KMS-11 (cell line): ENCODE measurements around the gene CNST.

Experiments
- H2AFZ ChIP-seq: fragments of 200-600 bp; sonication (generic); 2 replicates; pipeline ENCODE4 v1.6.1; 2016; ENCODE audit warnings: antibody characterized with exemption, mixed run types, low read depth
- H3K27ac ChIP-seq: fragments of 200-600 bp; sonication (generic); 2 replicates; pipeline ENCODE4 v1.6.1; 2016; ENCODE audit warnings: mild to moderate bottlenecking, mixed run types
- H3K27me3 ChIP-seq: fragments of 200-600 bp; sonication (generic); 2 replicates; pipeline ENCODE4 v1.6.1; 2017; ENCODE audit warnings: mild to moderate bottlenecking, low read depth, mixed run types, moderate library complexity; ENCODE audit not compliant: insufficient read depth
- H3K36me3 ChIP-seq: fragments of 200-600 bp; sonication (generic); 2 replicates; pipeline ENCODE4 v1.6.1; 2017; ENCODE audit warnings: mild to moderate bottlenecking, mixed run types; ENCODE audit not compliant: insufficient read depth
- H3K4me1 ChIP-seq: fragments of 200-600 bp; sonication (generic); 2 replicates; pipeline ENCODE4 v1.6.1; 2016; ENCODE audit warnings: mild to moderate bottlenecking, low read depth, mixed run types; ENCODE audit not compliant: poor library complexity, severe bottlenecking
- H3K4me2 ChIP-seq: fragments of 200-600 bp; sonication (generic); 2 replicates; pipeline ENCODE4 v1.7.0; 2016; ENCODE audit warnings: mild to moderate bottlenecking, mixed run types
- H3K4me3 ChIP-seq: fragments of 200-600 bp; sonication (generic); IDR thresholded peaks from 2 replicates; pipeline ENCODE4 v1.6.1; 2017; ENCODE audit warnings: low read depth, low read length, mixed read lengths; ENCODE audit not compliant: insufficient read depth
- H3K79me2 ChIP-seq: fragments of 200-600 bp; sonication (generic); 2 replicates; pipeline ENCODE4 v1.6.1; 2016; ENCODE audit warnings: low read depth, mixed run types; ENCODE audit not compliant: insufficient read depth
- H3K9ac ChIP-seq: fragments of 200-600 bp; sonication (generic); 2 replicates; pipeline ENCODE4 v1.6.1; 2016; ENCODE audit warnings: mild to moderate bottlenecking, mixed run types
- H4K20me1 ChIP-seq: fragments of 200-600 bp; sonication (generic); 2 replicates; pipeline ENCODE4 v1.6.1; 2016; ENCODE audit warnings: mild to moderate bottlenecking, mixed run types; ENCODE audit not compliant: insufficient read depth
- CTCF ChIP-seq: fragments of 200-600 bp; sonication (generic); conservative IDR thresholded peaks from 2 replicates; pipeline ENCODE4 v1.6.1; 2017; ENCODE audit warnings: low read depth, mild to moderate bottlenecking, antibody characterized with exemption, low read length, moderate library complexity, mixed read lengths

Gene CNST

GRCh38 chr1:246608616-246609376, 42.5 kb downstream of the CNST start:
- no peak for TF ChIP-seq CTCF
- H3K27ac ChIP-seq: no peak overlapping the region
- no peaks in the 10 kb centered on the region for H3K79me2 ChIP-seq
- no peak overlapping the region for H3K4me3 ChIP-seq
- no peak overlapping the region for H2AFZ ChIP-seq
- H3K4me1 ChIP-seq: no peaks in the 10 kb centered on the region
- no peaks in the 10 kb centered on the region for H4K20me1 ChIP-seq
- H3K27me3 ChIP-seq: no peaks in the 10 kb centered on the region
- no peak overlapping the region for H3K4me2 ChIP-seq
- H3K9ac ChIP-seq: no peak overlapping the region
- no peaks in the 10 kb centered on the region for H3K36me3 ChIP-seq

- H3K36me3 ChIP-seq: no peaks in the 10 kb centered on the region
- H2AFZ ChIP-seq: no peak overlapping the region
- no peak overlapping the region for H3K4me2 ChIP-seq
- H4K20me1 ChIP-seq: no peaks in the 10 kb centered on the region
- no peaks in the 10 kb centered on the region for H3K4me1 ChIP-seq
- no peaks in the 10 kb centered on the region for H3K27me3 ChIP-seq
- no peak overlapping the region for H3K4me3 ChIP-seq
- TF ChIP-seq CTCF: no peak
- no peaks in the 10 kb centered on the region for H3K79me2 ChIP-seq
- H3K9ac ChIP-seq: no peak overlapping the region
- no peak overlapping the region for H3K27ac ChIP-seq
Measured at GRCh38 chr1:246609632-246610031, 43.4 kb downstream of the CNST start.

GRCh38 chr1:246613096-246613758, 47.0 kb downstream of the CNST start:
- TF ChIP-seq CTCF: no peak
- Histone ChIP-seq H4K20me1 (no peaks in the 10 kb centered on the region), H2AFZ (no peak overlapping the region), H3K4me2 (no peak overlapping the region), H3K4me1 (no peaks in the 10 kb centered on the region), H3K9ac (no peak overlapping the region), H3K79me2 (no peaks in the 10 kb centered on the region), H3K27ac (no peak overlapping the region), H3K36me3 (no peaks in the 10 kb centered on the region), H3K4me3 (no peak overlapping the region), H3K27me3 (no peaks in the 10 kb centered on the region)

- Histone ChIP-seq H3K9ac (no peak overlapping the region), H3K36me3 (peaks cover 3% of the 10 kb centered on the region; the same call in 1 of the 2 replicates), H4K20me1 (no peaks in the 10 kb centered on the region), H3K27ac (no peak overlapping the region), H3K27me3 (no peaks in the 10 kb centered on the region), H3K4me1 (no peaks in the 10 kb centered on the region), H3K79me2 (no peaks in the 10 kb centered on the region), H3K4me2 (no peak overlapping the region), H2AFZ (no peak overlapping the region), H3K4me3 (no peak overlapping the region)
- no peak for TF ChIP-seq CTCF
Measured at GRCh38 chr1:246617156-246617555, 50.9 kb downstream of the CNST start.
